ENCODE data around the gene ACAP3.

- TF ChIP-seq GATA2 (IDR thresholded peaks at IDR 0.05; ENCODE audit: low read depth, low read length) (no peak), GATA3 (IDR thresholded peaks at IDR 0.05; ENCODE audit: low read depth, low read length) (no peak)
Observed at GRCh38 chr1:1283821-1284220, 23.9 kb downstream of the ACAP3 start.
